NCI-H524 (cell line): ENCODE data around the gene GPR107.
A peak's percentile ranks its signal among the peaks of the same experiment; 100 is the strongest.

ENCODE experiments used
- DNase-seq, 2 experiments: peaks; one replicate each; lab custom pipeline; 2025; lab: John Stamatoyannopoulos, UW

The GPR107 gene

GRCh38 chr9:130054325-130054786 lies 650 bp downstream of the GPR107 start:
- DNase-seq, result no peak

GRCh38 chr9:130054820-130055219 lies 1.1 kb downstream of the GPR107 start:
- DNase-seq, result no peak

- DNase-seq, result no peak
Measured at GRCh38 chr9:130058154-130058553, 4.4 kb downstream of the GPR107 start.

GRCh38 chr9:130058887-130059286 lies 5.2 kb downstream of the GPR107 start:
- DNase-seq, result no peak

GRCh38 chr9:130060296-130060695 lies 6.6 kb downstream of the GPR107 start:
- no peak for DNase-seq

- no peak for DNase-seq
Measured at GRCh38 chr9:130062750-130063149, 9.0 kb downstream of the GPR107 start.

- DNase-seq, result no peak
Measured at GRCh38 chr9:130064621-130065020, 10.9 kb downstream of the GPR107 start.

GRCh38 chr9:130069048-130069447 lies 15.3 kb downstream of the GPR107 start:
- DNase-seq, result no peak

- no peak for DNase-seq
Measured at GRCh38 chr9:130072515-130073235, 19.0 kb downstream of the GPR107 start.

GRCh38 chr9:130073373-130073772 lies 19.7 kb downstream of the GPR107 start:
- no peak for DNase-seq

- DNase-seq, result no peak
Measured at GRCh38 chr9:130078547-130078946, 24.8 kb downstream of the GPR107 start.

- no peak for DNase-seq
Measured at GRCh38 chr9:130084337-130084736, 30.6 kb downstream of the GPR107 start.

GRCh38 chr9:130088051-130088450 lies 34.3 kb downstream of the GPR107 start:
- DNase-seq, result no peak

- no peak for DNase-seq
Measured at GRCh38 chr9:130089141-130089540, 35.4 kb downstream of the GPR107 start.

GRCh38 chr9:130090915-130091314 lies 37.2 kb downstream of the GPR107 start:
- DNase-seq, result no peak

GRCh38 chr9:130092910-130093309 lies 39.2 kb downstream of the GPR107 start:
- DNase-seq, result peak in 1 of 2 experiments; percentile 17

GRCh38 chr9:130095872-130096271 lies 42.2 kb downstream of the GPR107 start:
- no peak for DNase-seq

GRCh38 chr9:130100681-130101080 lies 47.0 kb downstream of the GPR107 start:
- DNase-seq, result no peak

- DNase-seq, result no peak
Measured at GRCh38 chr9:130101915-130102314, 48.2 kb downstream of the GPR107 start.

- DNase-seq, result no peak
Measured at GRCh38 chr9:130104491-130105193, 50.9 kb downstream of the GPR107 start.

- no peak for DNase-seq
Measured at GRCh38 chr9:130106860-130107233, 53.1 kb downstream of the GPR107 start.

GRCh38 chr9:130107234-130107861 lies 53.6 kb downstream of the GPR107 start:
- peak; percentile 72 to 90 for DNase-seq

GRCh38 chr9:130107955-130108354 lies 54.2 kb downstream of the GPR107 start:
- no peak for DNase-seq
